ENCODE data around the gene PMP22.
"Not testable (repeated sequence)": the region's sequence is repeated elsewhere in the genome, so short reads cannot be mapped to it uniquely, and the experiment has no call there.

Gene PMP22

DNA sequence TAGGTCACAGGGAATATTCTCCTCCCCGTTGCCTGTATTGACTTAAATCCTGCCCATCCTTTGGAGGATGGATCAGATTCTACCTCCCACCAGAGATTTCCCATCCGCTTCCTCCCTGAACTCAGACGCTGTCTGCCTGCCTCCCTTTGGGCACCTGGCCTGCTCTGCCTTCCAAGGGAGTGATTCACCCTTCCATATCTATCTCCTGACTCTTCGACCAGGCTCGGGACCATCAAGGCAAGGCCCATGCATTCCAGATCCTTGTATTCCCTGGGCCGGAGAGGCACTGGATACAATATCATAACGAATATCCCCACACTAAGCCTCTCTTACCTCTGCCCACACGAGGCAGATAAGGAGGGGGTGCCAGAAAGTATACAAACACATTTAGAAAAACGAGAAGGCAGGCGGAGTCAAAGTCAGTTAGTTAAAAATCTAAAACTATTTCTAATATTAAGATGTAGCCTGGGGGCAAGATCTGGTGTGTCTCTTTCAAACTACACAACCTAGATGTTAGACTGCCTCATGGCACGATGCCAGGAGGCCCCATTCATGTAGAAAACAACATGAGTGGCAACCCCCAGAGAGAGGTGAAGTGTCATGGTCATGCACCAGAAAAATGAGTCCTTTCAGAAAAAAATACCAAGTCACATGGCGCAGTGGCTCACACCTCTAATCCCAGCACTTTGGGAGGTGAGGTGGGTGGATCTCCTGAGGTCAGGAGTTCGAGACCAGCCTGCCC, 9.2 kb downstream of the PMP22 start:
- DNase-seq (ENCODE audit: low spot score): no peak

DNA sequence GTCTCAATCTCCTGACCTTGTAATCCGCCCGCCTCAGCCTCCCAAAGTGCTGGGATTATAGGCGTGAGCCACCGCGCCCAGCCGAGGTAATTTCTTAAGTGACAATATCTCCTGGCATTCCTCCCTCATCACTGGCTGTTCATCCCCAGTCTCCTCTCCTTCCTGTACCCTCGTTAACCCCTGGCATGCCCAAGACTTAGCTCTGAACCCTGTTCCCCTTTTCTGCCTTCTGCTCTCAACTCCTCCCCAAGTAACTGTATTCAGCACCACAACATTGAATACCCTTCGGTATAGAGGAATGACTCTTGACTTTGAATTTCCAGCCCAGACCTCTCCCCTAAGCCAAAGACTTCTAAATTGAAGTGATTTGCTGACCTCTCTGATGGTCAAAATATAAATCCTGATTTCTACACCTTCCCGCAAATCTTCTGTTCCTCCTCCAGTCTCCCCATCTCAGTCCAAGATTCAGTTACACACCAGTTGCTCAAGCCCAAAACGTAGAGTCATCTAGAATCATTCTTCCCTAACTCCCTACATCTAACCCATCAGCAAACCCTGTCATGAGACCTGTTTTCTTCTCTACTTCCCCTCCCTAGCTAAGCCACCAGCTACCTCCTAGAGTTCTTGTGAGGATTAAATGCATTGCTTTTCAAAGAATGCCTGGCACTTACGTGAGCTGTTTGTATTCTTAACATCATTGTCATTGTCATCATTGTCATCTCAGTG, 14.8 kb downstream of the PMP22 start:
- DNase-seq (ENCODE audit: low spot score): no peak

DNA sequence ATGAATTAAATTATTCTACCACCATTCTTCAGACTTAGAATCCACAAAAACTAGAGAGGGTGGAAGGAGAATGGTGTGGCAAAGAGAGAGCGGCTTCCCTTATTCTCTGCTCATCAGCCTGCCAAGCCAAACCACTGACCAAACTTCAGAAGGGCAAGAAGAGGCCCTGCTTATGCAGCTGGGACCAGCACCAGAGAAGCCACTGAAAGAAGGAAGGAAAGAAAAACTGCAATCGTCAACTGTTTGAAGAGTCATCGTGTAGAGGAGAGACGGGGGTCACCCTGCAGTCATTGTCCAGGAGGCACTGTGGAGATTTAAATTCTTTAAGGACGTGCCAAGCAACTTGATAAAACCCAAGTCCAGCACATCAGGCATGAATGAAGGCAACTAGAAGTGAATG, 15.6 kb downstream of the PMP22 start:
- no peak for DNase-seq (ENCODE audit: low spot score)

DNA sequence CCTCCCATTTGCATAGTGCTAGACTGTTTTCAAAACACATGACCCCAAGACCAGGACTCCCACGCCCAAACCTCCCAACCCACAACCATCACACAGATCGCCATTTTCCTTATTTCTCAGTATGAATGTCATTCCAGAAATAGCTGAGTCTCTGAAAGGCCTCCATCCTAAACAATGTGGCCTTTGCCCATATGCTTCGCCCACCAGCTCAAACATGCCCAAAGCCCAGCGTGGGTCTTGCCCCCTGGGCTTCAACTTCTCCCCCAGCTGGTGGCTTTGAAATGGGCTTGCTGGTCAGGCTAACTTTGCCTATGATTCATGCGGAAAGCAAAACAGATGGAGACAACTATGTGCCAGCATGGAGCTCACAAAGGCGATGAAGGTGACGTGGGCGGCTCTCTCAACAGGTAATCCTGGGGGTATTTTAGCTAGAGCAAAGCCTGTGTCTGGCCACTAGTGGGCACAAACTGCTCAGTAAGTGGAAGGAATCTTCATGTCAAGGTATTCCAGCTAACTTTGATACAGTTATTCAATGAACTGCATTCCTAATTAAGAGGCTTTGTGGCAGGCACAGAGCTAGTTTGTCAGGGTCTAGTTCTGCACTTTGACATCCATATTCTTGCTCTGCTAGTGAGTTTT, 17.1 kb downstream of the PMP22 start:
- no peak for DNase-seq (ENCODE audit: low spot score)

DNA sequence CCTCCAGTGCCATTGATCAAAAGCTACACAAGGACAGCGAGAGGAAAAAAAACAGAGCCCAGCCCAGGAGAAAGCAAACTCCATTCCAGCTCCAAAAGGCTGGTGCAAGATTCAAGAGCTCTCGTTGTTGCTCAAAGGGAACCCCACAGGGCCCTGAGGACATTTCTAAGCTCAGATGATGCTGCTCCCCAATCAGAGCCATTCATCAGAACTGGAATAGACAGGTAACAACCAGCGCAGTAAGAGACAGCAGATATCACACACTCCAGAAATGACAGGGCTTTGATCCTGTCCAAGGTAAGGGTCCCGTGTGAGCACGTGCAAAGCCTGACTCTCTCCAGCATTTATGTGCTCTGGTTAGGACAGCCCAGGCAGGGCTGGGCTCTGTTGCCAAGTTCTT, 20.1 kb downstream of the PMP22 start:
- DNase-seq (ENCODE audit: low spot score): no peak

DNA sequence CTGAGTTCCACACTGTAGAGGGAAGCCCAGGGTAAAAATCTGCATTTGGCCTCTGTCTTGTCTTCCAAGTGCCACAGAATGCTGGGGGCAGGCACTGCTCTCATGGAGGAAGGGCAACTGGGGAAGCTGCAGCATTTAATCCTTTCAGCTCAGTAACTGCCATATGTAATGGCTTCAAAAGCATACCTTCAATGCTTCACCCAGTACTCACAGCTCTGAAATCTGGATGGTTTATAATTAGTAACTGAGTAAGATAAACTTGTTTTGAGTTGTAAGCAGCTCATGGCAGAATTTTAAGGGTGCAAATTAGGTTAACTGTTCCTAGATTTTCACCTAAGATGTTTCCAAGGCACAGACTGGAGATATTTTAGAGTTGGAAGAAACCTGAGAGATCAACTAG, 24.5 kb downstream of the PMP22 start:
- no peak for DNase-seq (ENCODE audit: low spot score)

DNA sequence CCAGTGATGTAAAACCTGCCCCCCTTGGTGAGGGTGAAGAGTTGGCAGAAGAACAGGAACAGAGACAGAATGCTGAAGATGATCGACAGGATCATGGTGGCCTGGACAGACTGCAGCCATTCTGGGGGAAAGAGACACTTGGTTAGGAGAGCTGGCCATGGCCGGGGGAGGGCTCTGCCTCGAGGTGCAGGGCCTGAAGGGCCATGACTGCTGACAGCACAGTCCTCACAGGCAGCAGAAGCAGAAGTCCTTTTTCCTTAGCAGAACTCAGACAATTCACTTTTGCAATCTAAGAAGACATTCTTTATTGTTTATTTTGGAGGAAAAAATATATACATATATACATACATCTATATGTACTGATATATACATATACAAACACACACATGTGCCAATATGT, 25.6 kb downstream of the PMP22 start:
- no peak for DNase-seq (ENCODE audit: low spot score)

DNA sequence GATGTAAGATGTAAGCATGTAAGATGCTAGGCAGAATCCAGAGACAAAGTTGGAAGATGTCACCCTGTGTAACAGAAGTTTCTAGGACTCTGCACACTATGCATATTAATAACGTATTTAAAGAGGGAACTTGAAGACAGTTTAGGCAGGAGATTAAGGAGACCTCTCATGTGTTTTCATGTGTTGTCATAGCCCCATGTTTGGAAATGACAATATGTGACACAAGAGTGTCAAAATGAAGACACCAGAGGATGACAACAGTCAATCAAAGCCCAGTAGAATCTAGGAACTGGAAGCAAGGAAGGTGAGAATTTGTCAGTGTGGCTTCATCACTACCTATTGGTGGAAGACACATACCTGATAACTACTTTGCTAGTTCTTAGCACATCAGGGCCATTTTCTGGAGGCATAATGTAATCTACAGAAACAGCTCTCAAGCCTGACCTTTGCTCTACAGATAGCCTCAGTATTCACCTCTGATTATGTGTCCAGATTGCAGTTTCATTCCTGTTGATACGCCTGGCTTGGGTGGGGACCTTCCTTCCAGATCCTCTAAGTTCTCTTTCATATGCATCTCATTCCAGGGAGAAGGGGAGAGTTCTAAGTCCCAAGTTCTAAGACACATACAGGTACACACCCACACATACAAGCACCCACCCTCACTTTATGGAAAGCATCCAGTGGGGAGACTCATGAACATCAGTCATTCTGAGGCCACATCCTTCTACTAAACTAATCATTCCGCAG, 26.3 kb downstream of the PMP22 start:
- DNase-seq (ENCODE audit: low spot score): no peak

DNA sequence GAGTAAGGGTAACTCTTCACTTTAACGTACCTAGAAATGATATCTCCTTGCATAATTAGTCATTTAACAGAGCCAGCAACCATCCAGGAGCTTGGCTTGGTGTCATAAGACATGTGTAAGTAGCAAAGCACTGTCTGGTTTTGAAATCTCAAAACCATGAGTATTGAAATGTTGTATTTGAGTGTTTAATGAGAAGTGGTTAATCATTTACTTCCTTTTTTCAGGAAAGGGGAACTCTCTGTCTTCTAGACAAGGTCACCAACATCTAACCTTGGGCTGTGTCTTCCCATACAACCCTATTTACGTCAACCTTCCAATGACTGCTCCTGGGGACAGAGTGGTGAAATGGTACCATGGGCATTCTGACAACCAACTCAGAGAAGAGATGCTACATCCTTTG, 27.1 kb downstream of the PMP22 start:
- no peak for DNase-seq (ENCODE audit: low spot score)

DNA sequence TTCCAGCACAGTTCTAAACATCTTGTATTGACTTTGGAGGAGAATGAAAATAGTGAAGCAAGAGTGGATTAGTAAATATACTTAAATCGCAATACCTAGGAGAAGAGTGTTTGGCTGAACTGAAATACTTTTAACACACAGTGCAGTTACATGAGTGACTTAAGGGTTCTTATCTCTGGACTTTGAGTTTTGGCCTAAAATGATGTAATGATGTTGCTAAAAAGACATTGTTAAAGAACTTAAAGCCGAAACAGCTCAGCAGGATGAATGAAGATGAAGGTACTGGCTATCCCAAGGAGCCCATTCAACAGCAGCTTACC, 28.1 kb downstream of the PMP22 start:
- DNase-seq (ENCODE audit: low spot score): no peak

DNA sequence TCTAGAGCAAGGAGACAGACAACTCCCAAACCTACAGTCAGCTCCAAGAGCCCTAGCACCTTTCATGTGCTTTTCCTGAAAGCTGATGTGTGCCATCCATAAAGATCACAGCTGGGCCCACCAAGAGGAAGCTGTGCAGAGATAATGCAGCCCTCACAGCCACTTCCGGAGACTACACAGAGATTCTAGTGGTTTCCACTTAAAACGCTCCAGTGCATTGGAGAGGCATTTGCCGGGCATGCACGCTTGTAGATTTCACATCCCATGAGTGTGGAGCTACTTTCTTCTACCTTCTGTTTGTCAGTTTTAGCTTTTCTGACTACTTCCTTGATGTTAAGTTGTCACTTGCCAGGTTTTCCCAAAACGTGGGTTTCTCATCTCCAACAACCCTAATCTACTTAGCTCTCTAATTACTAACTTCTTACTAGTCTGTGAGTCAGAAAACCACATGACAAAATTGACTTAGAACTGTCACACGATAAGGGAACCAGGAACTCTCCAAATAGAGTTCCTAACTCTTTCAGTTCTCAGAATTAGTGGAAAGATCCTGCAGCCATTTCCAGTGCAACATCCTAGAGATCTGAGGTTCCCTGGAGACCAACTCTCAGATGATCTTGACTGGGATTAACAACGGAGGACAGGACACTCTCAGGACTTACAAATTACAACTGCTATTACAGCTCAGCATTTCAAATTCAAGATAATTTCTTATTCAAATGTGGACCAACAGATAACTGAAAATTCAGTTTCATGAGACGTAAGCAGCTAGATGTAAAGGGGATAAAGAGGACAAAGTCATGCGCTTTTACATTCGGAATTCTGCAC, 28.6 kb downstream of the PMP22 start:
- no peak for DNase-seq (ENCODE audit: low spot score)

DNA sequence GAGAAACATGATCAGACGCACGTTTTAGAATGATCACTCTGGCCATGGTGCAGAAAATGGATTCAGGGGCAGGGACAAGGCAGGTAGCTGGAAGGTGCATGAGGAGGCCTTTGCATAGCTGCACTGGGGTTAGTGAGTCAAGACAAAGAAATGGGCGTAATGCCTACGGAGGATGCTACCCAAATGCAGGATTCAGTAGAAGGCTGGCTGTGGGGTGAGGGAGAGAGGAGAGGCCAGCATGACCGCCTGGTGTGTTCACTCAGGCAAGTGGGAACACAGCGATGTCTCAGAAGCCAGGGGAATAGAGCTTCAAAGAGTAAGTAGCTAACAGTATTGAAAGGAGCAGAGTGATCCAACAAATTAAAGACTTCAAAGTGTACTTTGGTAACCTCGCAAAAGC, 31.2 kb downstream of the PMP22 start:
- no peak for DNase-seq (ENCODE audit: low spot score)

DNA sequence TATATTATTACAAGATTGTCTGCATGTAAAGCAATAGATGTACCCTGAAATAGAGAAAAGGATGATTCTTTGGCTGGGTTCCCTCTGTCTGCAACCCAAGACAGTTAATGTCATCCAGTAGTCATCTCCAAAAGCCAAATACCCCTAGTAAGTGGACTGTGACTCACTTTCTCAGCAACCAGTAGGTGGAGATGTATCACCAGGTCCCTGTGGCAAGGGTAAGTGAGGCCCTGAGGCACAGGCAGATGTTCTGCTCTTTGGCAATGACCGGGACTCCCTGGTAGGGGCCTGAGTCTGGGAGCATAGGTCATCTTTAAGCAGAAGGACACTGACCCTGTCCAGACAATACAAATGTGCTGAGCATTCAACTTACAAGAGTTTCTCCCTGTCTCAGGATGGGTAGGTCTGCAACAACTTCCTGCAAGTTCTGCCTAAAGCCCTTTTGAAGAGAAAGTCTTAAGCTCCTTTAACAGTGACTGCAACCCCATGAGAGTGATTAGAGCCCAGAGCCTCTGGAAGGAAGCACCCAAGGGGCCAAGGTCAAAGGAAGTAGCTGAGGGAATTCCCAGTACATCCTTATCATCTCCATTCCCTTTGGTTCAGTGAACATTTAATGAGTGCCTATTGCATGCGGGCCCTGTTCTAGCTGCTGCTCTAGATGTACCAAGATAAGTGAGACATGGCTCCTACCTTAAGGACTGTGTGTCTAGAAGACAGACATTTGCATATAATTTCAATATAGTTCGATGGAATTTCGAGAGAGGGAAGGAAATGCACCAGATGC, 31.9 kb downstream of the PMP22 start:
- peak; percentile 65 for DNase-seq (ENCODE audit: low spot score)

DNA sequence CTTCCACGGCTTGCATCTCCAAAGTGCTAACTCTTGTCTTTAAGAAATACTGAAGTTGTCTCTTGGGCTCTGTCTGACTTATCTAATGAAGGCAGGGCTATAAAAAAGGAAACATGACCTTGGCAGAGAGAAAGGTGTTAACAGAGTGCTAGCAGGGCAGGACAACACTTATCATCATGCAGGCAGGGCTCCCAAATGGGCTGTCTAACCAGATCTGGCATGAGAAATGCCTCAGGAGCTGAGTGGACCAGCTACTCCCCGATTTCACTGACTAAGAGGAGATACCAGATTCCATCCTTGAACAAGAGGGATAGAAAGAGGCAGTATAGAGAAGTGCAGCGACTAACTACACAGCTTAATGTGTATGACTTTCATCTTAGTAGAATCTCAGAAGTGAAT, 32.6 kb downstream of the PMP22 start:
- DNase-seq (ENCODE audit: low spot score): no peak

DNA sequence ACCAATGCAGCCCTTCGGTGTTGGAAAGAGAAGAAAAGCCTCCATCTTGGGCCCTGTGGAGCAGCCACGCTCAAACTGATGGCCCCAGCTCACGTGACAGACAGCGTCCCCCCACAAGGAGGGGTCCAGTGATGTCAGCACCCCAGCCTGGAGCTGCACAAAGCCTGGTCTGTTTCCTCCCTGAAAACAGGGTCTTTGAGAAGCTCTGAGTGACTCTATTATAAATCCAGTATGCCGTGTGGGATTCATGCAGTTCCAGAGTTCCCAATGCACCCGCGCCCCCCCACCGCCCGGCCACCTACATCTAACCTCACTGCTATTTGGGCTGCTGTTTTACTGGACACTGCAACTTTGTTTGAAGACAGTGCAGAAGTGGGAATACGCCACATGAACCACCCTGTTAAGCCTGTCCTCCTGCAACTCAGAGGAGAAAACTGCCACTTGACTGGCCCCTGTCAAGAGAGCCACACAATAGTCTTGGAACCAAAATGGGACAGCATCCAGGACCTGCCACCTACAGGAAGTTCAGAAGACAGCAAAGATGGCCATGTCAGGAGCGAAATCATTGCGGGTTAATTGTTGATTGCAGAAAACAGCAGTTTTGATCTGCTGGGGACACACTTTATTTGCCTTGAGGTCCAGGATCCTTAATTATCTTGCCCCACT, 33.1 kb downstream of the PMP22 start:
- peak; percentile 93 for DNase-seq (ENCODE audit: low spot score)

DNA sequence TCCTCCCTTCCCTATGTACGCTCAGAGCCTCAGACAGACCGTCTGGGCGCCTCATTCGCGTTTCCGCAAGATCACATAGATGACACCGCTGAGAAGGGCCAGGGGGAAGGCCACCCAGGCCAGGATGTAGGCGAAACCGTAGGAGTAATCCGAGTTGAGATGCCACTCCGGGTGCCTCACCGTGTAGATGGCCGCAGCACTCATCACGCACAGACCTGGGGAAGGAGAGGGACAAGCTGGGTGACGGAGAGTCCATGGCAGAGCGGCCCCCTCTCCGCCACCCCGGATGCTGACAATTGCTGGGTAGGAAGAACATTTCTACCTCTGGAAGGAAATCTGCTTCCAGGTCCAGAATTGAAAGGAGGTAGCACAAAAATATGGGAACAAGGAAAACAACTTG, 34.3 kb downstream of the PMP22 start:
- no peak for DNase-seq (ENCODE audit: low spot score)

DNA sequence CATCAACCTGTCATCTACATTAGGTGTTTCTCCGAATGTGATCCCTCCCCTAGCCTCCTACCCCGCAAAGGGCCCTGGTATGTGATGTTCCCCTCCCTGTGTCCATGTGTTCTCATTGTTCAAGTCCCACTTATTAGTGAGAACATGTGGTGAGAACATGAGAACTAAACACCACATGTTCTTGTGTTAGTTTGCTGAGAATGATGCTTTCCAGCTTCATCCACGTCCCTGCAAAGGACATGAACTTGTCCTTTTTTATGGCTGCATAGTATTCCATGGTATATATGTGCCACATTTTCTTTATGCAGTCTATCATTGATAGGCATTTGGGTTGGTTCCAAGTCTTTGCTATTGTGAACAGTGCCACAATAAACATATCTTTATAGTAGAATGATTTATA, 43.3 kb downstream of the PMP22 start:
- not testable (repeated sequence) for DNase-seq (ENCODE audit: low spot score)

DNA sequence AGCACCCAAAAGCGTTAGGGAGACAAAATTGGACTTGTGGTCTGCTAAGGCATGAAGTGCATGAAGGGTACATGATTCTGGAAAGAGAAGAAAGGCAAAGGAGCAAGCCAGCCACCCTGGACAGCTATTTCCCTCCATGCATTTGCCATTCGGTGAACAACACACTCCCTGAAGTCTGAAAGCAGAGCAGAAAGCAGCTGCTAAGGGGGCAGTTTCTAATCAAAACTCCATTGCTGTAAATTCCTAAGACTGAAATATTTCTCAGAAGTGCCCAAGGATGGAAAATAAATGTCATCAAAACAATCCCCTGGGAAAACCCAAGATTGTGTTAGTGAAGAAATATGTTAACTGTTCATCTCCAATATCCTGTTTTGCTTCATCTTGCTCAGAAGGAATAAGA, 44.3 kb downstream of the PMP22 start:
- no peak for DNase-seq (ENCODE audit: low spot score)

DNA sequence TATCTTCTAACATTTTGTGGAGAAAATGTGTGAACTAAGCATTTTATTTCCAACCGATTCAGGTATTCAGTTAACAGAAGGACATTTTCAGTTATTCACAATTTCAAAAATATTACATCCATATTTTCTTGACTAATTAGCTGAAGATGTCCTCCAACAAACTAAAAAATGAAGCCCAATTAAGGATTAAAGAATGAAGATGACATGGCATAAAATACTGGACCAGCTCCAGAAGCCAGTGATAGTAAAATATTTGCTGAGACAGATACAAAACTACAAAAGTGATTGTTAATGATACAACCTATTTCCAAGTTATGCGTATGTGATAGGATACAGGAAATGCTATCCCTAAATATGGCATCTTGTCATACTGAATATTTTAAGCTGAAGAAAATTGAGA, 48.6 kb downstream of the PMP22 start:
- no peak for DNase-seq (ENCODE audit: low spot score)

DNA sequence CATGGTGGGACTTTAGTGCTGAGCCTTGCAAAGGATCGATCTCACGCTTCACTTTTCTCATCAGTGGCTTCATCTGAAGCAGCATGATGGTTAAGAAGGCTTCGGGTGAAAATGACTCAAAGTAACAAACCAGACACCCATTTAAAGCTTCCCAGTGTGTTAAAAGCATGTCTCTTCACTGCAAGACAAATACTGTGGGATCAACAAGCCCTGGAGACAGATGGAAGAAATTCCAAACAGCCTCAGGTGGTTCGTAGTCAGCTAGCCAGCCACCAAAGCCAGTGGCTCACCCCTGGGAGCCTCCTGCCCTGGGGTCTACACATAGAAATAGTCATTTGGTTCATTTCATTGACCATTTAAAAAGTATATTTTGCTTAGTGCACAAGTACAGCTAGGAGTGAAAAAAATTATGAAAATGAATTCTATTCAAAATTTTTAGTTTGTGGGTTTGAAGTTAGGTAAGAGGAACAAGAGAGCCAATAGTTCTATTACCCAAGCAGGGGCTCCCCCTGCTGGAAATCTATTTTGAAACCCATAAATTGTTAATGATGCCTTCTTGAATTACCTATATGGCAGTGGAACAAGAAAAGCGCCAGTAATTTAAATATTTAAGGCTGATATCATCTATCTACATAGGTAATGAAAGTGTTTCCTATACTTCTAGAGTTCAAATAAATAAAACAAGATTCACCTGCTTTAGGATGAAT, 51.6 kb downstream of the PMP22 start:
- no peak for DNase-seq (ENCODE audit: low spot score)
